Endometrium (tissue), 2 donors: Measurements from ENCODE around the gene IER3.

Experiments used
- FAIRE-seq: peaks from 2 replicates; lab custom pipeline; 2012; peaks lifted over from hg19 to GRCh38; lab: Jason Lieb, UNC
- donor health status: control.
- donor health status: control.

Gene IER3

DNA sequence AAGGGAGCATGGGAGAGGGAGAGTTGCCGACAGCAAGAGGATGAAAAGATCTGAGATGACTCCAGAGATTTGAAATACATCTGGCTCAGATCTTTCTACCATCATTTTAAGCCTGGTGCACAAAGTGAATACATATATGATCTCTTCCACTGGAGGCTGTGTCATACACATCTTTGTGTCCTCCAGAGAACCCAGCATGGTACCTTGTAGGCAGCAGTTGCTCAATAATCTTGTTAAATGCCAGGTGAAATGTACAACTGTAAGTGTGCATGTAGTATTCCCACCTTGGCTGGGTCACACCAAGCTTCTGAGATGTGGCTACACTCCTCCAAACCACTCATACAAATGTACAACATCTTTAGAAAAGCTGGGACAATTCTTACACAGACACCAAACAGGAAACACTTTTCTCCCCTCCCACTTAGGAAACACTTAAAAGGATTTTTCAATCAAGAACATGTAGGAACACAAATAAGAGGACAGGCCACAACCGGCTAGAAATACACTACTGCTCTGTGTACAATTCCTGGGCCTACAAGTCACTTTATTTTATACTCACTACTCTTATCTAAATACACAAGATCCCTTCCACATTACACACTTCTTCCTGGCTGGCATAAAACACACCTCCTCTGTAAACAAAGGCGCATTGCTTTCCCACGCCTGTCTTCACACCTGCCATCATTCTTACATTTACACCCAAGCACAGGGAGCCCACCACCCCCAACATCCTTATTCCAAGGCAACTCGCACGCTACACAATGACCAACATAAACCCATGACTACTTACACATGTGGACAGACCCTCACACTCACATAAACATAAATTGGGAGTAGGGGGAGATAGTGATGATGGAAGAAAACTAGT is 3.8 kb upstream of the IER3 start:
- no peak for FAIRE-seq

GRCh38 chr6:30747300-30747687 is 2.9 kb upstream of the IER3 start:
- no peak for FAIRE-seq

- no peak for FAIRE-seq
Measured at GRCh38 chr6:30743099-30744053, 971 bp downstream of the IER3 start.

DNA sequence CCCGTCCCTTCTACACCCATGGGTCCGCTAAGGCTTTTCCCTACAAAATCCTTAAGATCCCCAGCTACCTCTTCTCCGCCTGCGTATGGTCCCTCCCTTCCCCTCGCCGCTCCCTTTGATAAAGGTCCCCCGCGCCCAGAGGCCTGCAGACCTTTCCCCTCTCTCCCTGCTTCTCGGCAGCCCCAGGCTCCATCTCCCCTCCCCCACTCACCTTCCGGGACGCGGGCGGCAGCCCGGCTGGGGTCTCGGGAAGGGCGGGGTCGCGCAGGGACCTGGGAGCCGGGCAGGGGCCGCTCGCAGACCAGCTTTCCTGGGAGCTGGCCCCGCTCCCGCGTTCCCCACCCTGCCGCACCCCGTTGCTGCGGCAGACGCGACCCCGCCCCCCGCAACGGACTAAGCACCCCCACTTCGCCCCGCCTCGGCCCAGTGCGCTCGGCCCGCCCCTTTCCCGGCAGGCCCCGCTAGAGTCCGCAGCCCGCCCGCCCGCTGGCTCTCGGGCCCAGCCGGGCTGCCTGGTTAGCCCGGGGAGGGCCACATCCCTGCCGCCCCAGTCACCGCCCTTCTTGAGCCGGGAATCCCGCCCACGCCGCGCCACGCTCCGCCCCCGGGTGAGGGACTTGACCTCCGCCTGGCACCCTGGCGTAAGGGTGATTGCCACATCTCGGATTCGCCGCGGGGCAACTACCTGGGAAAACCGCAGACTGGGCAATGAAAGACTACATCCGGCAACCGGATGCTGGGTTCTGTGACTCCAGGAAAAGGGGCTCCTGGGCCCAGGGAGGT is 1.8 kb downstream of the IER3 start, which contains the start of gene FLOT1:
Gene FLOT1 (minus strand): TSS at position 372 of the 783 bp plus-strand sequence. CDS start 498 bp downstream, outside the sequence.
- no peak for FAIRE-seq

GRCh38 chr6:30741789-30742315 is 2.5 kb downstream of the IER3 start:
- FAIRE-seq, result no peak

DNA sequence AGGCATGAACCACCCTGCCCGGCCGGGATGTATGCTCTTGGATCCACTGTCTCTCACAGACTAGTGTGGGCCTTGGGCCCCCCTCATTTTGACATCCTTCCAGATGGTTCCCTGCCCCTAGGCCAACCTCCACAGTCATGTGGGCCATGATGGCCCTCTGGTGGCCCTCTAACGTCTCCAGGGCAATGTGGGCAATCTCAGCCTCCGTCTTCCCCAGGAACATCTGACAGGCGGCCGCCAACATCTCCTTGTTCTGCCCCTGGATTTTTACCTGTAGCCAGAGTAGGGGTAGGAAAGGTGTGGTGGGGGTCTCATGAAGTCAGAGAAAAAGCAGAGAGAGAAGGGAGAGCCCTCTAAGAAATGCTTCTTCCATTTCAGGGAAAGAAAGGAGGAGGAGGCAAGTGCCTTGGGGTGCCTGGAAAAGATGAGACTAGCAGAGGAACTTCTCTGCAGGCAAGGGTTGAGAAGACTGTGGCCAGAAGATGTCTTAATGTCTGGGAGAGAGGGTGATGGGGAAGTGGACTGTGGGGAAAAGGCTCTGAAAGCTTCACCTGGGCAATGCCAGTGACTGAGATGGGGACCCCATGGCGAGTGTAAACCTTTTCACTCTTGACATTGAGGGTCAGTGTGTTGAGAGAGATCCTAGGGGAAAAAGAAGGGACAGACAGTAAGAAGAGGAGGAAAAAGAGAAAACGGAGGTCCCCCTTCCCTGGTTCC is 3.1 kb downstream of the IER3 start:
- FAIRE-seq, result no peak

DNA sequence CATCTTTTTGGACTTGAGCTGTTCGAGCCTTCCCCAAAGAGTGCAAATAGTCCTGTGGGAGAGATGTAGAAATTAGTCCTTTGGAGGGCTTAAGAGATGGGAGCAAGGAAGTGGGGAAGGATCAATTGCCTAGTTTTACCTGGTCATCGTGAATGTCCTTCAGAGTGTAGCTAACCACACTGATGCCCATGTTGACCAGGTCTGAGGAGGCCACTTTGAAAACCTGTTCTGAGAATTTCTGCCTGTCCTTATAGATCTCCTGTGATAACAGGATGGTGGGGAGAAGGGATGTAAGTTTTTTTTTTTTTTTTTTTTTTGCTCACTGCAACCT is 3.8 kb downstream of the IER3 start:
- FAIRE-seq, result no peak

GRCh38 chr6:30738532-30738931 is 5.8 kb downstream of the IER3 start:
- no peak for FAIRE-seq

GRCh38 chr6:30735668-30736314 is 8.6 kb downstream of the IER3 start:
- FAIRE-seq, result no peak

- no peak for FAIRE-seq
Measured at GRCh38 chr6:30732237-30732943, 12.0 kb downstream of the IER3 start.

GRCh38 chr6:30730601-30731435 is 13.5 kb downstream of the IER3 start:
- FAIRE-seq, result no peak

DNA sequence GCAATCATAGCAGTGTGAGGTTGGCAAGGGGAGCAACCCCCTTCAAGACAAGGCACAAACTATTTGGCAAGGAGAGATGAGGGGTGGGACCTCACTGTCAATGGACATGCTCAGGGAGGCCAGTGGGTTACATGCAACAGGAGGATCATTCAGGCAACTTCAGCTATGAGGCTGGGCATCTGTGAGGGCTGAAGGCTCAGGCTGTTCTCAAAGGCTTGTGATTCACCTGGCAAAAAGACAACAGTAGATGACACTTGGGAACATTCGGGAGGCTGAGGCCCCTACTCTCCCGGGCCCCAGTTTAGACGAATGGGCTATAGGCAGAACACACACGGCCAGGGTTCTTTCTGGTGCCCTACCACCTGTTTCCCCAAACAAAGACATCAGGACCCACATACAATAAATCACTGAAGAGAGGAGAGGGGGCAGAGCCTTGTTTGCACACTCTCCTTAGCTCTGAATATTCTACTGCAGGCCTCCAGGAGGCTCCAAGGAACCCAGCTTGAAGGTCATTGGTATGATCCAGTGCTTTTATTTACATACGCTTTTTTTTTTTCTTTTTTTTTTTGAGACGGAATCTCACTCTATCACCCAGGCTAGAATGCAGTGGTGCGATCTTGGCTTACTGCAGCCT is 16.3 kb downstream of the IER3 start:
- FAIRE-seq, result no peak

- no peak for FAIRE-seq
Measured at GRCh38 chr6:30726506-30727413, 17.6 kb downstream of the IER3 start.

- no peak for FAIRE-seq
Measured at GRCh38 chr6:30725713-30726505, 18.4 kb downstream of the IER3 start.

- no peak for FAIRE-seq
Measured at GRCh38 chr6:30724906-30725667, 19.3 kb downstream of the IER3 start.
